Tibial nerve (tissue), 4 donors: Measurements from ENCODE around the gene STAC3. TPM values are rescaled to one million over a fixed set of nuclear protein-coding genes. Genes with fewer than 3 reads are reported as not detected.
A peak's percentile ranks its signal among the peaks of the same experiment; 100 is the strongest.

ENCODE experiments used
- DNase-seq, 2 donors: peaks; one replicate each; pipeline ENCODE4 v3.0.0-alpha.2; 2019; ENCODE audit warnings: low spot score in 2 of 2
- H3K27ac ChIP-seq, 4 donors: fragments of 200-600 bp; sonication (generic) in 3 of 4; one replicate each; pipeline ENCODE4 v1.5.1; 2017 to 2019; ENCODE audit warnings: mild to moderate bottlenecking in 1 of 4
- H3K27me3 ChIP-seq, 2 donors: fragments of 200-600 bp; sonication (generic) in 1 of 2; one replicate each; pipeline versions ENCODE4 v1.5.1 to v1.6.0; 2017 to 2019
- H3K36me3 ChIP-seq, 3 donors: fragments of 200-600 bp; sonication (generic); one replicate each; pipeline ENCODE4 v1.5.1; 2018 to 2019
- H3K4me1 ChIP-seq, 4 donors: fragments of 200-600 bp; sonication (generic) in 3 of 4; one replicate each; pipeline ENCODE4 v1.5.1; 2017 to 2019
- H3K4me3 ChIP-seq, 4 donors: fragments of 200-600 bp; sonication (generic) in 3 of 4; one replicate each; pipeline ENCODE4 v1.5.1; 2017 to 2019; ENCODE audit warnings: mild to moderate bottlenecking in 1 of 4, moderate library complexity in 1 of 4
- H3K9me3 ChIP-seq, 4 donors: fragments of 200-600 bp; sonication (generic) in 3 of 4; one replicate each; pipeline ENCODE4 v1.5.1; 2017 to 2019
- EP300 ChIP-seq, 2 donors: sonication (generic); formaldehyde crosslinking; IDR thresholded peaks; one replicate each; pipeline ENCODE4 v1.6.1; 2017; ENCODE audit warnings: antibody characterized with exemption in 2 of 2, mild to moderate bottlenecking in 1 of 2
- POLR2A ChIP-seq, 2 donors: fragments of 450-650 bp; IDR thresholded peaks; one replicate each; pipeline ENCODE4 v1.6.1; 2017; ENCODE audit warnings: antibody characterized with exemption in 2 of 2, mild to moderate bottlenecking in 2 of 2, moderate library complexity in 2 of 2
- WGBS, 2 donors: methylation state at CpG; one replicate each; pipeline ENCODE4 v1.1.5; 2018; 5-methylcytosine and 5-hydroxymethylcytosine counted together
- total RNA-seq, 4 donors: library from RNA; depleted of rRNA; stranded (reverse); fragments of >200 nt; gene quantifications; one replicate each; pipeline ENCODE4 v1.1.0, GENCODE V29; 2016
- TF ChIP-seq, protein P1 (sequence below), 5 experiments: fragments of 200-600 bp in 3 of 5; fragments of 450-650 bp in 2 of 5; sonication (generic) in 3 of 5; IDR thresholded peaks; one replicate each; pipeline ENCODE4 v1.5.1; 2016 to 2019; ENCODE audit warnings: antibody characterized with exemption in 5 of 5, mild to moderate bottlenecking in 3 of 5, moderate library complexity in 2 of 5

Gene STAC3
- total RNA-seq, 4 donors from 2014 or later = 1.7 to 5.0 (median 3.6) TPM; not detected in 1

DNA sequence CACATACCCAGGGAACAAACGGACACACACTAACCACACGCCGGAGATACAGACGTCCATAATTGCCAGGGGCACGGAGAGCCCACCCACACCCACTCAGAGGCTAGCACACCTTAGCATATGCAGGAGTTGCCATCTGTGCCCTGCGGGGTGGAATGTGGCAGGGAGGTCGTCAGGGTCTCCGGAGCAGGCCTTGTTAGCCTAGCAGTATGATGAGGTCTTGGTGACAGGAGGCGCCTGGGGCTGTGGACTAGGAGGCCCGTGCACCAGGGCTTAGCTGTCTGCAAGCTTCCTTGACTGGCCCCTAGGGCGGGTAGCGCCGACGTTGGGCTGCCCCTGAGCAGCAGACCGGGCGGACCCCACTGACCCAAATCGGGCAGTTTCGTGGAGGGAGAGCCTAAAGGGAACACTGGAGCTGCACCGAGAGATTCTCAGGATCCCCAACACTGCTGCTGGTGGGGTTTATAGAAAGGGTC, 10.0 kb downstream of the STAC3 start:
- 16 to 19% methylated on average over 10 to 19 of the region's 19 CpGs for WGBS, 2 donors
- TF ChIP-seq, protein P1, sequence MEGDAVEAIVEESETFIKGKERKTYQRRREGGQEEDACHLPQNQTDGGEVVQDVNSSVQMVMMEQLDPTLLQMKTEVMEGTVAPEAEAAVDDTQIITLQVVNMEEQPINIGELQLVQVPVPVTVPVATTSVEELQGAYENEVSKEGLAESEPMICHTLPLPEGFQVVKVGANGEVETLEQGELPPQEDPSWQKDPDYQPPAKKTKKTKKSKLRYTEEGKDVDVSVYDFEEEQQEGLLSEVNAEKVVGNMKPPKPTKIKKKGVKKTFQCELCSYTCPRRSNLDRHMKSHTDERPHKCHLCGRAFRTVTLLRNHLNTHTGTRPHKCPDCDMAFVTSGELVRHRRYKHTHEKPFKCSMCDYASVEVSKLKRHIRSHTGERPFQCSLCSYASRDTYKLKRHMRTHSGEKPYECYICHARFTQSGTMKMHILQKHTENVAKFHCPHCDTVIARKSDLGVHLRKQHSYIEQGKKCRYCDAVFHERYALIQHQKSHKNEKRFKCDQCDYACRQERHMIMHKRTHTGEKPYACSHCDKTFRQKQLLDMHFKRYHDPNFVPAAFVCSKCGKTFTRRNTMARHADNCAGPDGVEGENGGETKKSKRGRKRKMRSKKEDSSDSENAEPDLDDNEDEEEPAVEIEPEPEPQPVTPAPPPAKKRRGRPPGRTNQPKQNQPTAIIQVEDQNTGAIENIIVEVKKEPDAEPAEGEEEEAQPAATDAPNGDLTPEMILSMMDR (IDR thresholded peaks at IDR 0.05) = no peak
- TF ChIP-seq POLR2A (IDR thresholded peaks at IDR 0.05) (no peak), EP300 (IDR thresholded peaks at IDR 0.05) (no peak)
- DNase-seq = no peak
- Histone ChIP-seq H3K9me3 (no peaks in the 10 kb centered on the region), H3K27ac (no peak overlapping the region), H3K4me3 (peak overlapping the region in 1 of 4 donors; percentile 55), H3K4me1 (peaks cover 5 to 83% (median 60%) of the 10 kb centered on the region in 4 donors), H3K36me3 (no peaks in the 10 kb centered on the region), H3K27me3 (peaks cover 8 to 80% of the 10 kb centered on the region in 2 donors)

DNA sequence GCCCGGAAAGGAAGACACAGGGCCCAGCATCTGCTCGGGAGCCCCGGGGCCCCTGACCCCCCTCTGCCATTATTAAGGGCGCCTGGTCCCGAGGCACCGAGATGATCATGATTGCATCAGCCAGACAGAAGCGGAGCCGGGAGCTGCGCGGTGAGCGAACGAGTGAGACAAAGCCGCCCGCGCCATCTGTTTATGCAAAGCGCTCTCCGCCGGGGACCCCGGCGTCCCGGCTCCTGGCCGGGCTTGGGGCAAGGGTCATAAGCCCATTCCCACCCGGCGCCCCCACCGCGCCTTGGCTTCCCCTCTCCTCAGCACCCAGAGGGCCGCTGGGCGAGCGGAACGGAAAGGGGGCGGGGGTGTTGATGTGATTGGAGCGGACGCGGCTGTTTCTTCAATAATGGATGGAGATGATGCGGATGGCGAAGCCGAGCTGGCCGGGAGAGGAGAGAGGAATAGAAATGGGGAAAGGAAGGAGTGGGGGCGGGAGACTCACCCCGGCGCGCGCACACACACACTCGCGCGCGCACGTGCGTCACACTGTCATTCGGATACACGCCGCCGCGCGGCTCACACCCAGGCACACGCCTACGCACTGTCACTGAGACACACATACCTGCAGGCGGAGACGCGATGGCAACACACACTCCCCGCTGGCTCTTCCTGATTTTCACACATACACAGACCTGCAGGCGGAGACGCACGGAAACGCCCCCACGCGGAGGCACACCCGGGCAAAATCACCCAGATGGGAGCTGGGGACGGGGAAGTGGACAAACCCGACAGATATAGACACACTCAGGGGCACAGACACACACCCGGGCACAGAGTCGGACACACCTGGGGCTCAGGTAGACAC, 10.7 kb downstream of the STAC3 start:
- H3K27ac ChIP-seq = no peak overlapping the region
- 1 to 2% methylated on average over 59 to 62 of the region's 72 CpGs for WGBS, 2 donors
- H3K27me3 ChIP-seq = peaks cover 8 to 80% of the 10 kb centered on the region in 2 donors
- no peaks in the 10 kb centered on the region for H3K9me3 ChIP-seq
- H3K4me1 ChIP-seq = peaks cover 5 to 90% (median 62%) of the 10 kb centered on the region in 4 donors
- no peaks in the 10 kb centered on the region for H3K36me3 ChIP-seq
- DNase-seq = no peak
- no peak for TF ChIP-seq POLR2A (IDR thresholded peaks at IDR 0.05)
- TF ChIP-seq, protein P1 (IDR thresholded peaks at IDR 0.05) = peak in 1 of 5 experiments; percentile 8
- peak overlapping the region; percentile 10 to 55 (median 46) for H3K4me3 ChIP-seq

DNA sequence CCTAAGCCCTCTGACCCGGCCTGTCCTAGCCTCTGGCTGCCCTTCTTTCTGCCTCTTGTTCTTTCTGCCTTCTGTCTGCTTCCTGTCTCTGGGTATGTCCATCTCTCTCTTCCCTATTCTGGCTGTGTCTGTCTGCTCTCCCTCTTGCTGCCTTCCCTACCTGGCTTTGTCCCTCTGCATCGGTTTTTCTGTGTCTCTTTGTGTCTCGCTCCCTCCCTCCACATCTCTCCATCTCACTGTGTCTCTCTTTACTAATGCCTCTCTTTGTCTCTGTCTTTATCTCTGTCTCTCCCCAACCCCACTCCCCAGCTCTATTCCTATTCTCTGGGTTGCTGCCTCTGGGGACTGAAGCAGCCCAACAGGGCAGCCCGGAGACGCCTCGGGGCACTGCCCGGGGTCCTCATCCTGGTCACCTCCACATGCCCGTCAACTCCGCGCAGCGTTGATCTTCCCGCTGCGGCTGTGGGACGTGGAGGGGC, 11.4 kb downstream of the STAC3 start:
- TF ChIP-seq EP300 (IDR thresholded peaks at IDR 0.05) (no peak), POLR2A (IDR thresholded peaks at IDR 0.05) (no peak)
- TF ChIP-seq, protein P1 (IDR thresholded peaks at IDR 0.05) = no peak
- Histone ChIP-seq H3K36me3 (peaks cover 0 to 3% (median 0%) of the 10 kb centered on the region in 3 donors), H3K27me3 (peaks cover 8 to 80% of the 10 kb centered on the region in 2 donors), H3K4me1 (peaks cover 5 to 96% (median 66%) of the 10 kb centered on the region in 4 donors), H3K9me3 (no peaks in the 10 kb centered on the region), H3K27ac (no peak overlapping the region), H3K4me3 (peak overlapping the region in 3 of 4 donors; percentile 10 to 55 (median 45))
- WGBS, 2 donors = 2% methylated on average over 14 of the region's 14 CpGs
- DNase-seq = no peak

DNA sequence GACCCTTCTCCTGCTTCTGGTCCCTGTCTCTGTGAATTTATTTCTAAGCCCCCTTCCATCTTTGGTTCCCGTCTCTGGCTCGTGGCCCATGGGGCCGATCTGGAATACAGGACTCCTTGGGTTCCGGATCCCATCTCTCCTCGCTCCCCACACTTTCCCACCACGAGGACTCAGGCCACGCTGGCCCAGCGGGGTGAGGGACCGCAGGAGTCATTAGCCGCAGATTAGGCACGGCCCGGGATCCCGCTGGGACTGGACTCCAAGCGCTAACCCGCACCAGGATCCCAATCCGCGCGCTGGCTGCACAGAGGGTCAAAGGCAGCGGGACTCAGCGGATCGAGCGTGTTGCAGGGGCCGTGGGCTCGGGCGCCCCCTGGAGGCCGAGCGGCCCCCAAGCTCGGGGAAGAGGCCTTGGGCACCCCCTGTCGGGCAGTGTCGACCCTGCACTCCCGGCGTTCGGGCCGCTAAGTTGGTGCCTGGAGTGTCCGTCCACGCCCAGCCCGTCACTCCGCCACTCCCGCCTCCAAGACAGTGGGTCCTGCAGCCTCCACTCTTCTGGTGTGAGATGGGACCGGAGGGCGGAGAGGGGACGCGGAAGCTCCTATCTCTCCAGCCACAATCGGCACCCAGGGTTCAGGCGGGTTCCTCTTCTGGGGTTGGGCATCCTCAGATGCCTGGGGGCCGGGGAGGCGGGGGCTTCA, 12.0 kb downstream of the STAC3 start:
- no peaks in the 10 kb centered on the region for H3K9me3 ChIP-seq
- peaks cover 8 to 75% of the 10 kb centered on the region in 2 donors for H3K27me3 ChIP-seq
- TF ChIP-seq, protein P1 (IDR thresholded peaks at IDR 0.05) = peak; percentile 99 to 100 (median 100)
- TF ChIP-seq POLR2A (IDR thresholded peaks at IDR 0.05) = no peak
- peak in 1 of 2 donors; percentile 58 for TF ChIP-seq EP300 (IDR thresholded peaks at IDR 0.05)
- no peak overlapping the region for H3K27ac ChIP-seq
- peak overlapping the region; percentile 30 to 55 (median 38) for H3K4me3 ChIP-seq
- peaks cover 5 to 95% (median 66%) of the 10 kb centered on the region in 4 donors for H3K4me1 ChIP-seq
- H3K36me3 ChIP-seq = peaks cover 0 to 9% (median 0%) of the 10 kb centered on the region in 3 donors
- 5% methylated on average over 24 to 25 of the region's 47 CpGs for WGBS, 2 donors
- peak; percentile 76 to 86 for DNase-seq
